Progenitor cell of endocrine pancreas (in vitro differentiated cells): ENCODE measurements around the gene KRT16. TPM values are rescaled to one million over a fixed set of nuclear protein-coding genes. Genes with fewer than 3 reads are reported as not detected.

ENCODE experiments used
- DNase-seq: peaks from one replicate; pipeline ENCODE4 v3.0.0; 2021; ENCODE audit warnings: low spot score; ENCODE audit not compliant: unreplicated experiment
- H3K27ac Mint-ChIP-seq: 2 replicates; pipeline ENCODE4 v1.8.0; 2021; ENCODE audit warnings: mild to moderate bottlenecking, moderate library complexity, mixed read lengths
- H3K27me3 Mint-ChIP-seq: 2 replicates; pipeline ENCODE4 v1.8.0; 2021; ENCODE audit warnings: mixed read lengths
- H3K36me3 Mint-ChIP-seq: 2 replicates; pipeline ENCODE4 v1.8.0; 2022; ENCODE audit warnings: mixed read lengths; ENCODE audit not compliant: insufficient read depth
- H3K4me1 Mint-ChIP-seq: 2 replicates; pipeline ENCODE4 v1.8.0; 2021; ENCODE audit warnings: low read depth, mixed read lengths
- H3K4me3 Mint-ChIP-seq: 2 replicates; pipeline ENCODE4 v1.8.0; 2021; ENCODE audit warnings: low read depth, mild to moderate bottlenecking, moderate library complexity, mixed read lengths
- H3K9me3 Mint-ChIP-seq: 2 replicates; pipeline ENCODE4 v1.8.0; 2021; ENCODE audit warnings: low read depth, mixed read lengths
- CTCF ChIP-seq: fragments of 200-600 bp; sonication (generic); IDR thresholded peaks from one replicate; pipeline ENCODE4 v1.5.0; 2021; ENCODE audit warnings: antibody characterized with exemption, mild to moderate bottlenecking; ENCODE audit not compliant: unreplicated experiment
- total RNA-seq: library from RNA; stranded (reverse); gene quantifications from 2 replicates; pipeline ENCODE4 v1.2.1, GENCODE V29; 2021

KRT16 gene
- total RNA-seq, 1 donor from 2014 or later, result not detected

- H3K4me1 Mint-ChIP-seq, result peaks cover 11% of the 10 kb centered on the region
- no peak for TF ChIP-seq CTCF
- H3K36me3 Mint-ChIP-seq, result no peaks in the 10 kb centered on the region
- DNase-seq, result peak; percentile 24
- no peaks in the 10 kb centered on the region for H3K9me3 Mint-ChIP-seq
- no peak overlapping the region for H3K4me3 Mint-ChIP-seq
- no peaks in the 10 kb centered on the region for H3K27me3 Mint-ChIP-seq
- H3K27ac Mint-ChIP-seq, result no peak overlapping the region
Measured at GRCh38 chr17:41653892-41654677, 41.5 kb upstream of the KRT16 start.

DNA sequence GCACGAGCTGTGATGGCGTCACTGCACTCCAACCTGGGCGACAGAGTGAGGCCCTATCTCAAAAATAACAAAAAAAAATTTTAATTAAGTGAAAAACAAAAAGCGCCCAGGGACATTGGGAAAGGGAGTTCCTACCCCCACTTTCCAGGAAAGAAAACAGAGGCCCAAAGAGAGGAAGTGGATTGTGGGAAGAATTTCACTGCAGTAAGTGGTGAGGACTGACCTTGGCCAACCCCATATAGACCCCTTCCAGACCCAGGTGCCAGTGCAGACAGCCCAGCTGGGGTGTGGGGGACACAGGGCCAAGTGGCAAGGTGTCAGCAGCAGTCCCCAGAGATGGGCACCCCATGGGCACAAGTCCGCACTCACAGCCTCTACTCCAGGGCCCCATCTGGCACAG lies 40.9 kb upstream of the KRT16 start:
- H3K4me1 Mint-ChIP-seq, result peaks cover 12% of the 10 kb centered on the region
- H3K36me3 Mint-ChIP-seq, result no peaks in the 10 kb centered on the region
- H3K9me3 Mint-ChIP-seq, result no peaks in the 10 kb centered on the region
- H3K27ac Mint-ChIP-seq, result no peak overlapping the region
- no peak for DNase-seq
- TF ChIP-seq CTCF, result no peak
- no peaks in the 10 kb centered on the region for H3K27me3 Mint-ChIP-seq
- H3K4me3 Mint-ChIP-seq, result no peak overlapping the region

GRCh38 chr17:41652461-41652970 lies 39.9 kb upstream of the KRT16 start:
- no peaks in the 10 kb centered on the region for H3K36me3 Mint-ChIP-seq
- no peak for TF ChIP-seq CTCF
- H3K27ac Mint-ChIP-seq, result no peak overlapping the region
- H3K27me3 Mint-ChIP-seq, result no peaks in the 10 kb centered on the region
- peaks cover 16% of the 10 kb centered on the region for H3K4me1 Mint-ChIP-seq
- no peaks in the 10 kb centered on the region for H3K9me3 Mint-ChIP-seq
- no peak overlapping the region for H3K4me3 Mint-ChIP-seq
- DNase-seq, result no peak

DNA sequence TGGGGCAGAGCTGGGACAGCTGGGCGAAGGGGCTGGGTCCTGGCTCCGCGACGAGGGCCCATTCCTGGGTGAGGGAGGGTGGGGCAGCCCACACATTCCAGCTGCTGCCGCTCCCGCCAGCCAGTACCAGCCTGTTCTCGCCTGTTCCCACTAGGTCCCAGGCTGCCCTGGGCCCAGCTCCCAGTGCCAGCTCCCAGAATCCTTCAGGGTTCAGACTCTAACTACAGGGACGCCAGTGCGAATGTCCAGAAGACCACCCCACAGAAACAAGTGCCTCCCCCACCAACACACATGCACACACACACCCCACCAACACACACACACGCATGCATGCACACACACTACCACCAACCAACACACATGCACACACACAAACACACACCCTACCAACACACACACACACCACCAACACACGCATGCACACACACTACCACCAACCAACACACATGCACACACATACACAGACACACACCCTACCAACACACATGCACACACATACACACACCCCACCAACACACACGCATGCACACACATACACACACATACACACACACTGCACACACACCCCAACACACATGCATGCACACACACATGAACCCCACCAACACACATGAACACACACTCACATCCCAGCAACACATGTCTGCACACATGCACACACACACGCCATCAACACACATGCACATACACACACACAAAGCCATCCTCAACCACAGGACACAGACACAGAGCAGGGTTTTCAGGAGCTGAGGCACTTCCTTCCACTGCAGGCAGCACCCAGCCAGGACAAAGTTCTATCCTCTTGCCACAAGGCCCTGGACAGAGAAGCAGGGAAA lies 39.3 kb upstream of the KRT16 start:
- peak overlapping the region; percentile 84 for H3K27ac Mint-ChIP-seq
- TF ChIP-seq CTCF, result no peak
- H3K4me1 Mint-ChIP-seq, result peaks cover 16% of the 10 kb centered on the region
- no peaks in the 10 kb centered on the region for H3K27me3 Mint-ChIP-seq
- no peaks in the 10 kb centered on the region for H3K36me3 Mint-ChIP-seq
- H3K4me3 Mint-ChIP-seq, result no peak overlapping the region
- no peaks in the 10 kb centered on the region for H3K9me3 Mint-ChIP-seq
- no peak for DNase-seq
